Activated T-cell treated with anti-CD3 and anti-CD28 coated beads, Interleukin-2, amount 50 U/mL, for 4 hours (primary cell): ENCODE data around the gene SOCS2. TPM values are rescaled to one million over a fixed set of nuclear protein-coding genes. Genes with fewer than 3 reads are reported as not detected.
A peak's percentile ranks its signal among the peaks of the same experiment; 100 is the strongest.

Experiments used
- ATAC-seq, 2 donors: fragments of 200-7000 bp; cut with Tn5 transposase; one replicate each; pipeline ENCODE4 v1.10.0; 2021
- DNase-seq: peaks from one replicate; pipeline ENCODE4 v3.0.0-alpha.2; 2020
- H3K27me3 Mint-ChIP-seq: one replicate; pipeline ENCODE4 v1.8.0; 2021; ENCODE audit warnings: low read depth, mixed read lengths
- H3K36me3 Mint-ChIP-seq: one replicate; pipeline ENCODE4 v1.8.0; 2022; ENCODE audit warnings: mixed read lengths; ENCODE audit not compliant: insufficient read depth
- H3K4me1 Mint-ChIP-seq: one replicate; pipeline ENCODE4 v1.8.0; 2021; ENCODE audit warnings: low read depth, mixed read lengths
- H3K4me3 Mint-ChIP-seq: one replicate; pipeline ENCODE4 v1.8.0; 2021; ENCODE audit warnings: mild to moderate bottlenecking, moderate library complexity, mixed read lengths
- H3K9me3 Mint-ChIP-seq: one replicate; pipeline ENCODE4 v1.8.0; 2021; ENCODE audit warnings: mixed read lengths
- total RNA-seq, 3 donors: library from RNA; stranded (reverse); gene quantifications; one replicate each; pipeline ENCODE4 v1.2.1, GENCODE V29; 2021

The SOCS2 gene
- total RNA-seq, 3 donors from 2014 or later, result 6.5 to 10.9 (median 8.6) TPM

DNA sequence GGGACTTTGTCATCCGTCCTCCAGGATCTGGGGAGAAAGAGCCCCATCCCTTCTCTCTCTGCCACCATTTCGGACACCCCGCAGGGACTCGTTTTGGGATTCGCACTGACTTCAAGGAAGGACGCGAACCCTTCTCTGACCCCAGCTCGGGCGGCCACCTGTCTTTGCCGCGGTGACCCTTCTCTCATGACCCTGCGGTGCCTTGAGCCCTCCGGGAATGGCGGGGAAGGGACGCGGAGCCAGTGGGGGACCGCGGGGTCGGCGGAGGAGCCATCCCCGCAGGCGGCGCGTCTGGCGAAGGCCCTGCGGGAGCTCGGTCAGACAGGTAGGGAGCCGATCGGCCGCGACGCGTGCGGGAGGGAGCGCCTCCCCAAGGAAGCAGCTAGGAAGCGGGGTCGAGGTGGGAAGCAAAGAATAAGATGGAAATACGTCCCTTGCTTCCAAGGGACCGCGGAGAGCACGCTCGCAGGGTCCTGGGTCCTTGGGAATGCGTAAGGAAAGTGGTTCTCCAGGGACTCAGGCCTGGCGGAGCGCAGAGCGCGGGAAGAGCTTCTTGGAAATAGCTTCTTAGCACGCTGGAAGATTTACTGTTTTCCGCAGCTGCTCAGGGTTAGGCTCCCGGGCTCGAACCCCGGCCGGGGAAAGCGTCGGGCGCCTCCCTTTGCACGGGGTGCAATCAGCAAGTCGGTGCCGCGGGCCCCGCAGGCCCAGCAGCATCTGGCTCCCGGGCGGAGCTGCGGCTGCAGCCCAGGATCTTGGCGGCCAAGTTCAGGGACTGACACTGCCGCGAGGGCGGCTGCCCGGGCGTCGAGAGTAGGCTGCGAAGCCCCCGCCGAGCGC lies 457 bp downstream of the SOCS2 start:
- peaks cover 11% of the 10 kb centered on the region for H3K36me3 Mint-ChIP-seq
- DNase-seq (peak; percentile 15), ATAC-seq (no peak)
- peak overlapping the region; percentile 90 for H3K4me3 Mint-ChIP-seq
- no peaks in the 10 kb centered on the region for H3K9me3 Mint-ChIP-seq
- peaks cover 41% of the 10 kb centered on the region for H3K4me1 Mint-ChIP-seq
- H3K27me3 Mint-ChIP-seq, result peaks cover 2% of the 10 kb centered on the region

DNA sequence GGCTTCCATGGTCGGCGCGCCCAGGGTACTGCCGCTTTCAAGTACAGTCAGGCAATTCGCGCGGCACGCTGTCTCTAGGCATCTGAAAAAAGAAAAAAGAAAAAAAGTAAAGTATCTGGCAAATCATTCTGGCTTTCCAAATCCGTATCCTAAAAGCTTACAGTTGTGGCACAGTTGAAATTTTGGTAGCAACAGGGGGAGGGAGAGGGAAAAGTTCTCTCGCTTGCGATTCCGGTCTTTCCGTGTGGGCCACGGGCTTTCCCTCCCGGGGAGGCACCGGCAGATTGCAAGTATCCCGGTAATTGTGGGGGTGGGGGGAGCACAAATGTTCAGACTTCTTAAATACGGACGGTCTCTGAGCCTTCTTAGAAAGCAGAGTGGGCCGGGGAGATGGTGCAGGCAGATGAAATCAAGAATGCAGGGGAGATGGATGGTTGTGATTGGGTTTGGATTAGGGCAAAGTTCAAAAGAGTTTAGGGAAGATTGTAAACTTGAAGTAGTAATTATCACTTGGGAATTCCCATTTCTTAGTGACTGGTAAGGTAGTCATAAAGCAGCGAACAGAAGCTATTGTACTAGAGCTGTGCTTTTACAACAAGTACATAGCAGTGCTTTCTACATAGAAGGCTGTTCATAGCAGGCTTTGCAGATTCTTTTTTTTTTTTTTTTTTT lies 1.2 kb downstream of the SOCS2 start:
- Mint-ChIP-seq H3K9me3 (no peaks in the 10 kb centered on the region), H3K36me3 (peaks cover 11% of the 10 kb centered on the region), H3K4me1 (peaks cover 37% of the 10 kb centered on the region), H3K4me3 (peak overlapping the region; percentile 90), H3K27me3 (no peaks in the 10 kb centered on the region)
- ATAC-seq (no peak), DNase-seq (no peak)

DNA sequence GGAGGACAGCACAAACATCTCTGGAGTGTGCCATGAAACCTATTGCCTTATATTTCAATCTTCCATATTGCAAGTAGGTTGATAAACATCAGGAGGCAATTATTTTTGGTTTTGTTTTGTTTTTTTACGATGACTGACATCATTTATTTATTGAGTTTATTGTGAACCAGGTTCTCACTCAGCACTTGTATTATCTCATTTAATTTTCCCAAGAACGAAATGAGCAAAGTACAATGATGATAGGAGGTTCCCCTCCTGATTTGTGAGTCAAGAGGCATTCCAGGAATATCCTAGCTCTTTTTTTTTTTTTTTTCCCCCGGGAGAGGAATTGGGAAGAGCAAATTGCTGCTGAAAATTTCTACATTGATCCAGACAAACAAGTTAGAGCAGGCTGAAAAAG lies 4.7 kb downstream of the SOCS2 start:
- ATAC-seq (no peak), DNase-seq (no peak)
- Mint-ChIP-seq H3K4me1 (peaks cover 36% of the 10 kb centered on the region), H3K36me3 (peaks cover 29% of the 10 kb centered on the region), H3K4me3 (no peak overlapping the region), H3K27me3 (no peaks in the 10 kb centered on the region), H3K9me3 (no peaks in the 10 kb centered on the region)

DNA sequence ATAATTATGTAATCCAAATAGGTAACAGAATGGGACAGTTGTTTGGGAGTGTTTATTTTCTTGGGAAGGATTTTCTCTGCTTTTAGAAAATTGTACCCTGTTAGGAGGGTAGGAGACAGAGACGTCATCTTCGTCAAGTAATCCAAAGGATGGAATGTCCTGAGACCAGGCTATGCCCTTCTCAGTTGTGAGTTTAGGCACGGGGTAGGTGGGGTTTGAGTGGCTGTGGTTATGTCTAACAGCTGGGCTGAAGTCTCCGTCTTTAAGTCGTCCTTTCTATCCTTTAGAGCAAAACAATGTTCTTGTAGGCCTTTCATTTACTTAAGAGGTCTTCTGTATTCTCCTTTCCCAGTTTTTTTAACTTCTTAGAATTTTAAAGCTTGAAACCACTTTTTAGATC lies 5.7 kb downstream of the SOCS2 start:
- ATAC-seq, result no peak
- DNase-seq, result no peak
- Mint-ChIP-seq H3K27me3 (no peaks in the 10 kb centered on the region), H3K4me1 (peaks cover 28% of the 10 kb centered on the region), H3K36me3 (peaks cover 31% of the 10 kb centered on the region), H3K4me3 (no peak overlapping the region), H3K9me3 (no peaks in the 10 kb centered on the region)

DNA sequence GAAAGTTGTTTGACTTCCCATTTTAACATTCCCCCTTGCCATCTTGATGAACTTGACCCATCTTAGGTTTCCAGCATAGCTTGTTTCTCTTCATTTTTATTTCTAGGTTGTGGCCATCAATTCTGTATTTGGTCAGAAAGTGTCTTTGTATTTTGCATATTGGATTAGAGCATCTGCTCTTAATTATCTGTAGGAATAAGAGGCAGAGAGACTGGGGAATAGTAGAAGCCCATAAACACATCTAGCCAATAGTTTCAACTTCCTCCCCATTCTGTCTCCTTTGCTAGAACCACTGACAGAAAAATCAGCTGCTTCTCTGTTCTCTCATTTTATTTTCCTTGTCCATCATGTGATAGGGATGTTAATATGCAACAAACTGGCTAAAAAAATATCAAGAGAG lies 8.2 kb downstream of the SOCS2 start:
- Mint-ChIP-seq H3K27me3 (no peaks in the 10 kb centered on the region), H3K4me3 (no peak overlapping the region), H3K9me3 (no peaks in the 10 kb centered on the region), H3K36me3 (peaks cover 29% of the 10 kb centered on the region), H3K4me1 (peaks cover 15% of the 10 kb centered on the region)
- no peak for ATAC-seq
- no peak for DNase-seq

DNA sequence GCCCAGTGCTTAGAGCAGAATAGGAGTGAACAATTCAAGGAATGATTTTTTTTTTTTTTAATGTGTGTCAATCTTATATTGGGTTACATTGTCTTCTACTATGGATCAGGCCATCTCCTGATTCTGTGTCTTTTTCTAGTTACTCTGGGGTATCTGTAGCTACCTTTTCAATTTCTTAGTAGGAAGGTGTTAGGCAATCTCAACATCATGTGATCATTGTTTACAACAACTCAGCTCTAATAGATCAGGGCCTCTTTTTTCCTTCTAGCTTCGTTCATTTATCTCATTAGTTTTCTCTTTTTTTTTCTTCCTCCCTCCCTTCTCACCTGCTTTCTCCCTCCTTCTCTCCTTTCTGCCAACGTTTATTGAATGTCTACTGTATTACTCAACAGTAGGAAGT lies 8.9 kb downstream of the SOCS2 start:
- H3K27me3 Mint-ChIP-seq, result no peaks in the 10 kb centered on the region
- DNase-seq (no peak), ATAC-seq (no peak)
- H3K4me3 Mint-ChIP-seq, result no peak overlapping the region
- H3K9me3 Mint-ChIP-seq, result no peaks in the 10 kb centered on the region
- peaks cover 15% of the 10 kb centered on the region for H3K4me1 Mint-ChIP-seq
- H3K36me3 Mint-ChIP-seq, result peaks cover 29% of the 10 kb centered on the region

DNA sequence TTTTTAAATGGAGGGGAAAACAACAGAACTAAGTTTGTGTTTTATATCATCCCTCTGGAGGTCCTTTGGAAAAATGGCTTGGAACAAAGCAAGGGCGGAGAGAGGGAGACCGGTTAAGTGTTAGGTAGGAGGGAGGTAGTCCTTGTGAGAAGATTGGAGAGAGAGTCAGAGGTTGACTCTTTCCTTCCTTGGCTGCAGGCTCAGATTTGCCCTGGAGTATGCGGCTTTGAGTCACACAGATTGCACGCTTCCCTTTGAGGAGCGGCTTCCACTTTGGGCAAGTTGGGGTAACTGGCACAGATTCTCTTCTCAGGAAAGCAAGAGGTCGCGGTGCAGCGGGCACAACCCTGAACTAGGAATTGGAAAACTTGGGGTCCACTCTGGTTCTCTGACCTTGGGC lies 9.9 kb downstream of the SOCS2 start:
- H3K36me3 Mint-ChIP-seq, result peaks cover 23% of the 10 kb centered on the region
- no peaks in the 10 kb centered on the region for H3K27me3 Mint-ChIP-seq
- H3K4me3 Mint-ChIP-seq, result no peak overlapping the region
- no peaks in the 10 kb centered on the region for H3K9me3 Mint-ChIP-seq
- no peak for ATAC-seq
- peaks cover 6% of the 10 kb centered on the region for H3K4me1 Mint-ChIP-seq
- no peak for DNase-seq

DNA sequence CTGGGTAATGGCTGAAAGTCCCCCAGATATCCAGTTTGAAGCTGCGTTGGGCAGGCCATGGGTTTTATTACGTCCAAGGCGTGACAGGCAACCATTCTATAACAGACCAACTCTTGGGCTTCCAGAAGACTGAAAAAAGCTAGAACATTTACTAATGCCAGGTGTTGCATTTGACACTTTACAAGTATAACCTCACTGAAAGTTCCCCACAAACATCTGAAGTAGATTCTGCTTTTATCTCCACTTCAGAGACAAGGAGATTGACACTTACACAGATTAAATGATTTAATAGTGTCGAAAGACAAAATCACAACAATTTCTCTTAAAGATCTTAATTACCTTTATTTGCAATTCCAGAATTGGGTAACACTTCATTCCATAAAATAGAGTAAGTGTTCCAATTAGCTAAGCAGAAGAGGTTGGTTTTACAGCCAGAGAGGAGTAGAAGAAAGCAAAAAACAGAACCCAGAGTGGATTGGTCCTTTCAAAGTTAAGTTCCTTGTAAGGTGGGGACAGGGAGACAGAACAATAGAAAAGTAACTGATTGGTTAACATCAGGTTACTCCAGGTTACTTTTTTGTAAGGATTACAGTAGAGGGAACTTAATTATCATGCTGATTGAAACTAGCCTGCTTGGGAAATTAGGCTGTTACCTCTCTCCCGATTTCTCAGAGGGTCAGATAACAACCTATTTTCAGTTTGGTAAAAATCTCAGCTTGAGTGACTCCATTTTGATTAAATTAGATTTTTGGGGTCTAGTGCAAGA lies 11.3 kb downstream of the SOCS2 start:
- no peak for ATAC-seq
- DNase-seq, result no peak
- H3K36me3 Mint-ChIP-seq, result peaks cover 22% of the 10 kb centered on the region
- no peak overlapping the region for H3K4me3 Mint-ChIP-seq
- H3K4me1 Mint-ChIP-seq, result peaks cover 3% of the 10 kb centered on the region
- no peaks in the 10 kb centered on the region for H3K9me3 Mint-ChIP-seq
- no peaks in the 10 kb centered on the region for H3K27me3 Mint-ChIP-seq

DNA sequence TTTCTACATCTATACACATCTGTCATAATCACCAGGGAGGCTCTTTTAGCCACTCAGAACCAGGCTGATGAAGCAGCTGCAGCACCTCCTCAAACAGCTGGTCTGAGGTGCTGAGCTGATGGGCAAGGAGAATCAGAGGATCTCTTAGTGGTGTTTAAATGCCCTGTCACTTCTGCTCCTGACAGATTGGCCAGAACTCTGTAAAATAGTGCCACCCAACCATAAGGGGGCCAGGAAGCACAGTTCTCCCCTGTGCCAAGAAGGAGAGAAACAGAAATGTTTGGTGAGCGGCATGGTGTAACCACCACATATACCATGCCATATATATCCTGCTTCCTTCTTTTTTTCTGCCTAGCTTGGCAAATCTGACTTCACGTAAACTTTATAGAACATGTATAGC lies 12.8 kb downstream of the SOCS2 start:
- no peak for DNase-seq
- Mint-ChIP-seq H3K27me3 (peaks cover 9% of the 10 kb centered on the region), H3K4me1 (peaks cover 3% of the 10 kb centered on the region), H3K4me3 (no peak overlapping the region), H3K9me3 (no peaks in the 10 kb centered on the region), H3K36me3 (peaks cover 17% of the 10 kb centered on the region)
- ATAC-seq, result no peak

DNA sequence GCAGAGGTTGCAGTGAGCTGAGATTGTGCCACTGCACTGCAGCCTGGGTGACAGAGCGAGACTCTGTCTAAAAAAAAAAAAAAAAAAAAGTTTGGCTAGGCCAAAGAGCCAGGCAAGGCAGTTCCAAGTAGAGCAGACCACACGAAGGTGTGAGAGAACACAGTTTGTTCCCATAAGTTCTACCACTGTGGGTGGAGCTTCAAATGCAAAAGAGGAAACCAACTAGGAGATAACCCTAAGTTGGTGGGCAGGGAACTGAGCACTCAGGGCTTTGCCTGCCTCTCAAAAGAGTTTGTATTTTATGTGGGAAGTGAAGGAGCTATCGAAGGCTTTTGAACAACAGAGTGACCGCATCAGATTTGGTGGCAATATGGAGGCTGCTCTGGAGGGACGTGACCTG lies 15.1 kb downstream of the SOCS2 start:
- Mint-ChIP-seq H3K9me3 (no peaks in the 10 kb centered on the region), H3K36me3 (peaks cover 5% of the 10 kb centered on the region), H3K4me3 (no peak overlapping the region), H3K27me3 (peaks cover 29% of the 10 kb centered on the region), H3K4me1 (peaks cover 16% of the 10 kb centered on the region)
- ATAC-seq (no peak), DNase-seq (no peak)

DNA sequence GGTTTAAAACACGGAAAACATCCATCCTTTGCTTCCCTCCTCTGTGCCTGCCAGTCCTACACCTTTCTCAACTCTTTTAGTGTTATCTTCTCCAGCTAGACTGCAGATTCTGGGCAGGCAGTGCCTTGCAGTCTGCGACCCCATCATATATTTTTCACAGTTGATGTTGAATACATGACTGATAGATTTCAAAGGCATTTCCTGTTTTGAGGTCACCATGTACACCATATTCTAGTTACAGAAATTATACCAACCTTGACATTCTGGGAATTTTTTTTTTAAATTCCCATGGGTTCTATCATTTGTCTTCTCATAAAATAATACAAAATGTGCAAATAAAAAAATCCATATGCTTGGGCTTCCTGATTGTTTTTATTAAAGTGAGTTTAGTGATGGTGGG lies 16.6 kb downstream of the SOCS2 start:
- Mint-ChIP-seq H3K27me3 (peaks cover 40% of the 10 kb centered on the region), H3K4me3 (no peak overlapping the region), H3K36me3 (peaks cover 3% of the 10 kb centered on the region), H3K4me1 (peaks cover 19% of the 10 kb centered on the region), H3K9me3 (no peaks in the 10 kb centered on the region)
- no peak for ATAC-seq
- no peak for DNase-seq

DNA sequence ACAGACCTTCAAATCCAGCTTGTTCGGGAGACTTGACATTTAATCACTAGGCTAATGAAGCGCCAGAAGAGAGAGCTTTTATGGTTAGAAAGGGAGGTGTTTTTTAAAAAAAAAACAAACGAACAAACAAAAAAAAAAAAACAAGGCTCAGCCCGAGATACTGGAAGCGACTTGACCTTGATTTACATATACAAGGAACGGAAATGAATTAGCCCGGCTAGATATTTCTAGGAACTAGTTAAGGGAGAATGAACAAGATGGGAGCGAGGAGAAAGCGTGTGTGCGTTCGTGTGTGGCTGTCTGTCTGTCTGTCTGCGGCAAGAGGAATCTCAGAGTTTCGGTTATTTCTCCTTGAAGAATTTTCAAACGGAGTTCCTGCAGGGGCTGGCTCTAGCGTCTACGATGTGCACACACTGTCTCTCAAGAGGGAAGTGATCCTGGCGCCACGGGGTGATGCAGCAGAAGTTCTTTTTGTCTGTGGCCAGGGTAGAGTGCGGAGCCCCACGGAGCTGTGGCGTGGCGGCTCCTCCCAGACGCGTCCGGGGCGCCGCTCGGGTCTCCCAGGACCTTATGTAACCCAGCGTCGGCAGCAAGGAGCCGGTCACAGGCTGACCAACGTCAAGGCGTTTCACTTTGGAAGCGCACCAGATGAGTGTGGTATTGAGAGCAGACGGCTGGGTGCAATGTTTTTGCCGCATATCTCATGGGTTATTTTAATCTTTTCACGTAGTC lies 18.8 kb downstream of the SOCS2 start:
- DNase-seq, result peak; percentile 10
- Mint-ChIP-seq H3K36me3 (no peaks in the 10 kb centered on the region), H3K27me3 (peaks cover 48% of the 10 kb centered on the region), H3K4me3 (peak overlapping the region; percentile 84), H3K9me3 (no peaks in the 10 kb centered on the region), H3K4me1 (peaks cover 19% of the 10 kb centered on the region)
- peak; percentile 83 to 87 for ATAC-seq

DNA sequence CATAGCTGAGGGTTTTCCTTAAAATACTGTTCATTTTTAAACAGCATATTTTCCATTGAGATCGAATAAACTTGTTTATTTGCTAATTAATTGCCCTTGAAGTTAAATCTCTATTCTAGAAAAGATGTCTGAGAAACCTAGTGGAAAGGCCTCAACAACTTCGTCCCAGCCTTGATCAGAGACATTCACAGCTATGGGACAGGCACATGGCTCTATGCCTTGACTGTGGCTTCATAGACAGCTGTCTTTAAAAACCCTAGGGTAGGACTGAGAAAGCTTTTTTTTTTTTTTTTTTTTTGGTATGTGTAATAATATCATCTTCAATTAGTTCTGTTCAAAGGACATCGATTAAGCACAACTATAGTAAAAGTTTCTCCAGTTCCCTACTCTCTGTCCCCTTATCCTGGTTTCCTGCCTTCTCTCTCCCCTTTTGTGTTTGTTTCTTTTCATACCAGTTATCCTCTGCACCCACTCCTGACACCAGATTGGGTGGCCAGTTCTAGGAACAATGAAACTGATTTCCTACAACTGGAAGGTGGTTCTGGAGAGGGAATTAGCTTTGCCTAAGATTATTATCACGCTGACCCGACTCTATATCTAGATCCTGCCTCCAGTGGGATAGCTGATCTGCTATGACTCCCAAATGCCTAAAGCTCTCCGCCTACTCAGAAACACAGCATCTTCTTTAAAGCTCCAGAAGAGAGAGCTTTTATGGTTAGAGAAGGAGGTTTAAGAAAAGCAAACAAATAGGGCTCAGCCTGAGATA lies 20.3 kb downstream of the SOCS2 start:
- Mint-ChIP-seq H3K9me3 (no peaks in the 10 kb centered on the region), H3K4me3 (no peak overlapping the region), H3K27me3 (peaks cover 52% of the 10 kb centered on the region), H3K4me1 (peaks cover 19% of the 10 kb centered on the region), H3K36me3 (no peaks in the 10 kb centered on the region)
- no peak for DNase-seq
- no peak for ATAC-seq
